Loucy (cell line): ENCODE data around the gene RO60.

Source experiments
- H2AFZ ChIP-seq: fragments of 200-600 bp; sonication (generic); 2 replicates; pipeline ENCODE4 v1.6.0; 2016; ENCODE audit warnings: antibody characterized with exemption, mild to moderate bottlenecking, low read length, moderate library complexity
- H3F3A ChIP-seq: fragments of 200-600 bp; 2 replicates; pipeline ENCODE4 v1.6.0; 2016; ENCODE audit warnings: antibody characterized with exemption, low read depth, mild to moderate bottlenecking
- H3K27me3 ChIP-seq: fragments of 200-600 bp; sonication (generic); 2 replicates; pipeline ENCODE4 v1.6.1; 2014; ENCODE audit warnings: low read length, mild to moderate bottlenecking; ENCODE audit not compliant: insufficient read depth, poor library complexity, severe bottlenecking
- H3K36me3 ChIP-seq: fragments of 200-600 bp; sonication (generic); 2 replicates; pipeline ENCODE4 v1.6.1; 2016; ENCODE audit warnings: low read length; ENCODE audit not compliant: insufficient read depth
- H3K4me1 ChIP-seq: fragments of 200-600 bp; sonication (generic); 2 replicates; pipeline ENCODE4 v1.5.1; 2014; ENCODE audit warnings: low read length, mild to moderate bottlenecking; ENCODE audit not compliant: insufficient read depth, poor library complexity, severe bottlenecking
- H3K4me2 ChIP-seq: fragments of 200-600 bp; sonication (generic); 2 replicates; pipeline ENCODE4 v1.6.0; 2014; ENCODE audit warnings: antibody characterized with exemption, low read length, low read depth, mild to moderate bottlenecking; ENCODE audit not compliant: poor library complexity, severe bottlenecking
- H3K4me3 ChIP-seq: fragments of 200-600 bp; sonication (generic); 2 replicates; pipeline ENCODE4 v1.5.1; 2014; ENCODE audit warnings: low read length, mild to moderate bottlenecking, mixed read lengths; ENCODE audit not compliant: poor library complexity, severe bottlenecking
- H3K79me2 ChIP-seq: fragments of 200-600 bp; sonication (generic); 2 replicates; pipeline ENCODE4 v1.6.1; 2014; ENCODE audit warnings: low read length; ENCODE audit not compliant: insufficient read depth
- H3K9ac ChIP-seq: fragments of 200-600 bp; sonication (generic); 2 replicates; pipeline ENCODE4 v1.6.0; 2014; ENCODE audit warnings: mild to moderate bottlenecking, low read depth, low read length, moderate library complexity; ENCODE audit not compliant: poor library complexity, severe bottlenecking
- H3K9me2 ChIP-seq: fragments of 200-600 bp; sonication (generic); replicated peaks from 2 replicates; pipeline ENCODE4 v1.6.1; 2016; ENCODE audit warnings: low read depth, low read length, mixed read lengths
- H3K9me3 ChIP-seq: fragments of 200-600 bp; sonication (generic); 2 replicates; pipeline ENCODE4 v1.6.1; 2014; ENCODE audit warnings: mild to moderate bottlenecking, antibody characterized with exemption, low read length, low read depth; ENCODE audit not compliant: insufficient read depth
- H4K20me1 ChIP-seq: fragments of 200-600 bp; sonication (generic); 2 replicates; pipeline ENCODE4 v1.6.0; 2014; ENCODE audit warnings: antibody characterized with exemption, low read length, mild to moderate bottlenecking; ENCODE audit not compliant: insufficient read depth, poor library complexity, severe bottlenecking
- EZH2phosphoT487 ChIP-seq: fragments of 200-600 bp; IDR thresholded peaks from 2 replicates; pipeline ENCODE4 v1.6.1; 2018; ENCODE audit warnings: antibody characterized with exemption, mild to moderate bottlenecking, moderate library complexity, borderline replicate concordance
- TF ChIP-seq, protein P1 (sequence below): fragments of 200-600 bp; sonication (generic); conservative IDR thresholded peaks from 2 replicates; pipeline ENCODE4 v1.5.1; 2014; ENCODE audit warnings: mild to moderate bottlenecking, antibody characterized with exemption, low read length

Gene RO60

DNA sequence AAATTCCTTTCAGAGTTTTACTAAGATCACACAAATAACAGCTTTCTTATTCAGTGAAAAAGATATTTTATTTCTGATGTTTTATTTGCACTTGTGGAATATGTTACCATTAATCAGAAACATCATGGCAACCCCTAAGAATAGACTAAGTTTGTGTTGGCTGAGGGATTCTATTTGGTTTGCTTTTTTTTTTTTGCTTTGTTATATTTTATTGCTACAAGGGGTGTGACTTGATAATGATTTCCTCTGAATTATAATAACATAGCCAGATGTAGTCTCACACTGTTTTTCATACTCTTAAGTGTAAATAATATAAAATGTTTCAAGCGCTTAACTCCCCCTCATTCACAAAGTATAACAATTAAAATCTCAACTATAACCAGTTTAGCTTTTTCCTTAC is 25.9 kb downstream of the RO60 start:
- H3K9ac ChIP-seq = no peak overlapping the region
- no peaks in the 10 kb centered on the region for H3K4me1 ChIP-seq
- no peak overlapping the region for H3K4me2 ChIP-seq
- H3K36me3 ChIP-seq = peaks cover 57% of the 10 kb centered on the region
- no peaks in the 10 kb centered on the region for H3K79me2 ChIP-seq
- no peak overlapping the region for H3K4me3 ChIP-seq
- no peaks in the 10 kb centered on the region for H3K27me3 ChIP-seq
- no peak overlapping the region for H2AFZ ChIP-seq
- H3F3A ChIP-seq = no peaks in the 10 kb centered on the region
- TF ChIP-seq EZH2phosphoT487 = no peak
- TF ChIP-seq, protein P1, sequence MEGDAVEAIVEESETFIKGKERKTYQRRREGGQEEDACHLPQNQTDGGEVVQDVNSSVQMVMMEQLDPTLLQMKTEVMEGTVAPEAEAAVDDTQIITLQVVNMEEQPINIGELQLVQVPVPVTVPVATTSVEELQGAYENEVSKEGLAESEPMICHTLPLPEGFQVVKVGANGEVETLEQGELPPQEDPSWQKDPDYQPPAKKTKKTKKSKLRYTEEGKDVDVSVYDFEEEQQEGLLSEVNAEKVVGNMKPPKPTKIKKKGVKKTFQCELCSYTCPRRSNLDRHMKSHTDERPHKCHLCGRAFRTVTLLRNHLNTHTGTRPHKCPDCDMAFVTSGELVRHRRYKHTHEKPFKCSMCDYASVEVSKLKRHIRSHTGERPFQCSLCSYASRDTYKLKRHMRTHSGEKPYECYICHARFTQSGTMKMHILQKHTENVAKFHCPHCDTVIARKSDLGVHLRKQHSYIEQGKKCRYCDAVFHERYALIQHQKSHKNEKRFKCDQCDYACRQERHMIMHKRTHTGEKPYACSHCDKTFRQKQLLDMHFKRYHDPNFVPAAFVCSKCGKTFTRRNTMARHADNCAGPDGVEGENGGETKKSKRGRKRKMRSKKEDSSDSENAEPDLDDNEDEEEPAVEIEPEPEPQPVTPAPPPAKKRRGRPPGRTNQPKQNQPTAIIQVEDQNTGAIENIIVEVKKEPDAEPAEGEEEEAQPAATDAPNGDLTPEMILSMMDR = no peak
- H3K9me3 ChIP-seq = 0 out of 2 replicates have a peak, but pooled peaks cover 3% of the 10 kb centered on the region
- H3K9me2 ChIP-seq = no peaks in the 10 kb centered on the region
- H4K20me1 ChIP-seq = peaks cover 3% of the 10 kb centered on the region

DNA sequence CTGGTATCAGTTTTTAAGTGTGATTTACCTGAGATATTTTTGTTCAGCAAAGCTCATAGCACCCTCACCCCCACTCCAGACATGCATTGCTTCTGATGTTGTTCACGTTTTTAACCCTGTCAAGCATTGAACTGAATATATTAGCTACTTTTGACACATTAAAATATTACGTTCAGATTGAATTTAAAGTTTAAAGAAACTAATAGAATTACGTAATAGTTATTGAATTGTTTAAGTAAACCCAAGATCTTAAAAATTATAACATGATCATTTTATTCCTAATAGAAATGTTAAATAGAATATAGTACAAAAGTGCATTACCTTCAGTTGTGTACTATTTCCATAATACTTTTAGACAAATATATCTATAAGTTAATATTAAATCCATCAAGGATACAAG is 26.9 kb downstream of the RO60 start:
- TF ChIP-seq, protein P1 = no peak
- TF ChIP-seq EZH2phosphoT487 = no peak

DNA sequence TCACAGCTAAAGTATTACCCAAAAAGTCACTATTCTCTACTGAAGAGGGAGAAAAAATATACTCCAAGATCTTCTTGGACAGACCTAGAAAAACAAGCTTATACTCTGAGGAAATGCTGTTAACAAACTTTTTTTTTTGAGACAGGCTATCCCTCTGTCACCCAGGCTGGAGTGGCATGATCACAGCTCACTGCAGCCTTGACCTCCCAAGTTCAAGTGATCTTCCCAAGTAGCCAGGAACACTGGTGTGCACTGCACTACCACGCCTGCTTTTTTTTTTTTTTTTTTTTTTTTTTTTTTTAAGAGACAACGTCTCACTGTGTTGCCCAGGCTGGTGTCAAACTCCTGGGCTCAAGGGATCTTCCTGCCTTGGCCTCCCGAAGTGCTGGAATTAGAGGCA is 28.5 kb downstream of the RO60 start:
- TF ChIP-seq EZH2phosphoT487 = no peak
- TF ChIP-seq, protein P1 = no peak
- H3K36me3 ChIP-seq = peaks cover 35% of the 10 kb centered on the region; the same call in 1 of the 2 replicates

More for the DNA sequence above, 26.9 kb downstream of the RO60 start:
- peaks cover 50% of the 10 kb centered on the region for H3K36me3 ChIP-seq
- no peaks in the 10 kb centered on the region for H3K27me3 ChIP-seq
- no peaks in the 10 kb centered on the region for H3K4me1 ChIP-seq
- H4K20me1 ChIP-seq = peaks cover 3% of the 10 kb centered on the region
- H3F3A ChIP-seq = no peaks in the 10 kb centered on the region
- no peak overlapping the region for H2AFZ ChIP-seq
- H3K9ac ChIP-seq = no peak overlapping the region
- H3K9me3 ChIP-seq = 0 out of 2 replicates have a peak, but pooled peaks cover 3% of the 10 kb centered on the region
- H3K4me2 ChIP-seq = no peak overlapping the region
- no peak overlapping the region for H3K4me3 ChIP-seq
- no peaks in the 10 kb centered on the region for H3K9me2 ChIP-seq
- H3K79me2 ChIP-seq = no peaks in the 10 kb centered on the region

More for the DNA sequence above, 28.5 kb downstream of the RO60 start:
- H3K79me2 ChIP-seq = no peaks in the 10 kb centered on the region
- no peak overlapping the region for H2AFZ ChIP-seq
- no peaks in the 10 kb centered on the region for H3K9me3 ChIP-seq
- no peaks in the 10 kb centered on the region for H3K27me3 ChIP-seq
- no peaks in the 10 kb centered on the region for H3K9me2 ChIP-seq
- H3K4me3 ChIP-seq = no peak overlapping the region
- H4K20me1 ChIP-seq = peaks cover 3% of the 10 kb centered on the region
- no peak overlapping the region for H3K4me2 ChIP-seq
- no peaks in the 10 kb centered on the region for H3F3A ChIP-seq
- no peaks in the 10 kb centered on the region for H3K4me1 ChIP-seq
- H3K9ac ChIP-seq = no peak overlapping the region
